Prostate gland (tissue), 2 donors: ENCODE measurements around the gene CATSPERZ. TPM values are rescaled to one million over a fixed set of nuclear protein-coding genes. Genes with fewer than 3 reads are reported as not detected.

Experiments used
- DNase-seq: peaks from one replicate; pipeline ENCODE4 v3.0.0-alpha.2; 2019; ENCODE audit warnings: low spot score
- H3K27ac ChIP-seq, 2 donors: fragments of 200-600 bp; sonication (generic); 2 replicates each; pipeline ENCODE4 v1.5.1; 2017 to 2019
- H3K27me3 ChIP-seq: fragments of 200-600 bp; sonication (generic); replicated peaks from 2 replicates; pipeline ENCODE4 v1.5.1; 2019; ENCODE audit not compliant: insufficient read depth
- H3K36me3 ChIP-seq, 2 donors: fragments of 200-600 bp; sonication (generic); 1 replicate in 1 of 2; 2 replicates in 1 of 2; pipeline versions ENCODE4 v1.5.1 to v1.8.1; 2017 to 2019
- H3K4me1 ChIP-seq: fragments of 200-600 bp; sonication (generic); replicated peaks from 2 replicates; pipeline ENCODE4 v1.5.1; 2019
- H3K4me3 ChIP-seq, 2 donors: fragments of 200-600 bp; sonication (generic); 2 replicates each; pipeline ENCODE4 v1.5.1; 2017 to 2019
- H3K9me3 ChIP-seq: fragments of 200-600 bp; sonication (generic); 2 replicates; pipeline ENCODE4 v1.5.1; 2017
- POLR2A ChIP-seq: fragments of 450-650 bp; IDR thresholded peaks from one replicate; pipeline ENCODE4 v1.6.1; 2016; ENCODE audit warnings: antibody characterized with exemption, mild to moderate bottlenecking
- POLR2AphosphoS5 ChIP-seq: sonication (generic); formaldehyde crosslinking; IDR thresholded peaks from one replicate; pipeline ENCODE4 v1.6.1; 2017; ENCODE audit warnings: antibody characterized with exemption
- WGBS: methylation state at CpG from one replicate; pipeline ENCODE4 v1.1.5; 2018; 5-methylcytosine and 5-hydroxymethylcytosine counted together
- intact Hi-C: fragments of 100-400 bp; cut with DNase I; formaldehyde crosslinking; loops from one replicate; pipeline ENCODE4 v1.14.2; 2022
- total RNA-seq, 2 donors: library from RNA; depleted of rRNA; stranded (reverse); fragments of >200 nt; gene quantifications; one replicate each; pipeline ENCODE4 v1.1.0, GENCODE V29; 2016
- TF ChIP-seq, protein P1 (sequence below), 4 experiments: fragments of 200-600 bp in 2 of 4; fragments of 450-650 bp in 2 of 4; sonication (generic) in 2 of 4; IDR thresholded peaks; 1 replicate in 3 of 4; 2 replicates in 1 of 4; pipeline ENCODE4 v1.5.1; 2016 to 2019; ENCODE audit warnings: antibody characterized with exemption in 4 of 4, mild to moderate bottlenecking in 2 of 4, moderate library complexity in 2 of 4

The CATSPERZ gene
- total RNA-seq, 2 donors from 2014 or later = 44.3 TPM; not detected in 1

DNA sequence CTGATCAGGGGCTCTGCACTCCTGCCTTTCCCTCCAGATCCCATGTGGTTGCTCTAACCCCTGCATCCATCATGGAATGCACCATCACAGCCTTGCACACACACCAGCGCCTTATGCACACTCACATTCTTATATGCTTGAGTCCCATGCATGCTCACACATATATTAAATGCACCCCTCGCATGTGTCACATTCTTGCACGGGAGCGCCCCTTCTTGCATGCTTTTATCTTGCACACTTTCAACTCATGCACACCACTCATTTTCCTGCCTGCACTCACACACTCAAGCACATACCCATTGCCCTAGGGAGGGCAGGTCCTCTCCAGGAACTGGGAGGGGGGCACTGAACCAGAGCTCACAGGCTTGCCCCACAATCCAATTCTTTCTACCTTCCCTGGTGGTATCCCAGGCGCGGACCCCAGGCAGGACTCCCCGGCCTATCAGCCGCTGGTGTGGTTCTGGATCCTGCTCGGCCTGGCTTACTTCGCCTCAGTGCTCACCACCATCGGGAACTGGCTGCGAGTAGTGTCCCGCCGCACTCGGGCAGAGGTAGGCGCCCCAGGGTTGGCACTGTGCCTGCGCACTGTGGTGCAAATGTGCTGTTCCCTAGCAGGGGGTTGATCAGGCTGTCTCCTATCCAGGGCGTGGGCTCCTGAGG lies 2.3 kb upstream of the CATSPERZ start:
- no peak for TF ChIP-seq POLR2AphosphoS5
- no peak for TF ChIP-seq POLR2A
- TF ChIP-seq, protein P1, sequence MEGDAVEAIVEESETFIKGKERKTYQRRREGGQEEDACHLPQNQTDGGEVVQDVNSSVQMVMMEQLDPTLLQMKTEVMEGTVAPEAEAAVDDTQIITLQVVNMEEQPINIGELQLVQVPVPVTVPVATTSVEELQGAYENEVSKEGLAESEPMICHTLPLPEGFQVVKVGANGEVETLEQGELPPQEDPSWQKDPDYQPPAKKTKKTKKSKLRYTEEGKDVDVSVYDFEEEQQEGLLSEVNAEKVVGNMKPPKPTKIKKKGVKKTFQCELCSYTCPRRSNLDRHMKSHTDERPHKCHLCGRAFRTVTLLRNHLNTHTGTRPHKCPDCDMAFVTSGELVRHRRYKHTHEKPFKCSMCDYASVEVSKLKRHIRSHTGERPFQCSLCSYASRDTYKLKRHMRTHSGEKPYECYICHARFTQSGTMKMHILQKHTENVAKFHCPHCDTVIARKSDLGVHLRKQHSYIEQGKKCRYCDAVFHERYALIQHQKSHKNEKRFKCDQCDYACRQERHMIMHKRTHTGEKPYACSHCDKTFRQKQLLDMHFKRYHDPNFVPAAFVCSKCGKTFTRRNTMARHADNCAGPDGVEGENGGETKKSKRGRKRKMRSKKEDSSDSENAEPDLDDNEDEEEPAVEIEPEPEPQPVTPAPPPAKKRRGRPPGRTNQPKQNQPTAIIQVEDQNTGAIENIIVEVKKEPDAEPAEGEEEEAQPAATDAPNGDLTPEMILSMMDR (IDR thresholded peaks at IDR 0.05) = no peak
- peaks cover 5% of the 10 kb centered on the region for H3K27me3 ChIP-seq
- intact Hi-C loops = no loop called here
- no peaks in the 10 kb centered on the region for H3K9me3 ChIP-seq
- no peak overlapping the region for H3K4me3 ChIP-seq
- H3K4me1 ChIP-seq = peaks cover 15% of the 10 kb centered on the region
- H3K36me3 ChIP-seq = no peaks in the 10 kb centered on the region
- WGBS = 63% methylated on average over 18 of the region's 18 CpGs
- H3K27ac ChIP-seq = no peak overlapping the region
- no peak for DNase-seq

DNA sequence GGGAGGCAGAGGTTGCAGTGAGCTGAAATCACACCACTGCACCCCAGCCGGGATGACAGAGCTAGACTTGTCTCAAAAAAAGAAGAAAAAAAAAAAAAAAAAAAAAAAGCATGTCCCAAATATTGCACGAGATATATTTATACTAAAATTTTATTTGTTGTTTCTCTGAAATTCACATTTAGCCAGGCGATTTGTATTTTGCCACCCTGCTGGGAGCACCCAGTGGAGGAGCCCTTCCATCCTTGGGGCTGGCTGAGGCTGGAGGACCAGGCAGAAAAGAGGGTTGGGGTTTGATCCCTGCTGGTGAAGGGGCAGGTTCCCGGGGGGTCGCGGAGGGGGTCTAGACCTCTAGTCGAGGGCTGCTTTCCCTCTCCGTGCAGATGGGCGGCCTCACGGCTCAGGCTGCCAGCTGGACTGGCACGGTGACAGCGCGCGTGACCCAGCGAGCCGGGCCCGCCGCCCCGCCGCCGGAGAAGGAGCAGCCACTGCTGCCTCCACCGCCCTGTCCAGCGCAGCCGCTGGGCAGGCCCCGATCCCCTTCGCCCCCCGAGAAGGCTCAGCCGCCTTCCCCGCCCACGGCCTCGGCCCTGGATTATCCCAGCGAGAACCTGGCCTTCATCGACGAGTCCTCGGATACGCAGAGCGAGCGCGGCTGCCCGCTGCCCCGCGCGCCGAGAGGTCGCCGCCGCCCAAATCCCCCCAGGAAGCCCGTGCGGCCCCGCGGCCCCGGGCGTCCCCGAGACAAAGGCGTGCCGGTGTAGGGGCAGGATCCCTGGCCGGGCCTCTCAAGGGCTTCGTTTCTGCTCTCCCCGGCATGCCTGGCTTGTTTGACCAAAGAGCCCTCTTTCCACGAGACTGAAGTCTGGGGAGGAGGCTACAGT lies 952 bp upstream of the CATSPERZ start:
- H3K27me3 ChIP-seq = peaks cover 5% of the 10 kb centered on the region
- H3K9me3 ChIP-seq = no peaks in the 10 kb centered on the region
- H3K36me3 ChIP-seq = no peaks in the 10 kb centered on the region
- TF ChIP-seq, protein P1 (IDR thresholded peaks at IDR 0.05) = peak in 1 of 4 experiments; percentile 12
- TF ChIP-seq POLR2AphosphoS5 = peak; percentile 10
- no peak for TF ChIP-seq POLR2A
- peaks cover 15% of the 10 kb centered on the region for H3K4me1 ChIP-seq
- WGBS = 5% methylated on average over 42 of the region's 60 CpGs
- no peak for DNase-seq
- no peak overlapping the region for H3K27ac ChIP-seq
- intact Hi-C loops = no loop called here
- H3K4me3 ChIP-seq = peak overlapping the region; percentile 12 to 27

DNA sequence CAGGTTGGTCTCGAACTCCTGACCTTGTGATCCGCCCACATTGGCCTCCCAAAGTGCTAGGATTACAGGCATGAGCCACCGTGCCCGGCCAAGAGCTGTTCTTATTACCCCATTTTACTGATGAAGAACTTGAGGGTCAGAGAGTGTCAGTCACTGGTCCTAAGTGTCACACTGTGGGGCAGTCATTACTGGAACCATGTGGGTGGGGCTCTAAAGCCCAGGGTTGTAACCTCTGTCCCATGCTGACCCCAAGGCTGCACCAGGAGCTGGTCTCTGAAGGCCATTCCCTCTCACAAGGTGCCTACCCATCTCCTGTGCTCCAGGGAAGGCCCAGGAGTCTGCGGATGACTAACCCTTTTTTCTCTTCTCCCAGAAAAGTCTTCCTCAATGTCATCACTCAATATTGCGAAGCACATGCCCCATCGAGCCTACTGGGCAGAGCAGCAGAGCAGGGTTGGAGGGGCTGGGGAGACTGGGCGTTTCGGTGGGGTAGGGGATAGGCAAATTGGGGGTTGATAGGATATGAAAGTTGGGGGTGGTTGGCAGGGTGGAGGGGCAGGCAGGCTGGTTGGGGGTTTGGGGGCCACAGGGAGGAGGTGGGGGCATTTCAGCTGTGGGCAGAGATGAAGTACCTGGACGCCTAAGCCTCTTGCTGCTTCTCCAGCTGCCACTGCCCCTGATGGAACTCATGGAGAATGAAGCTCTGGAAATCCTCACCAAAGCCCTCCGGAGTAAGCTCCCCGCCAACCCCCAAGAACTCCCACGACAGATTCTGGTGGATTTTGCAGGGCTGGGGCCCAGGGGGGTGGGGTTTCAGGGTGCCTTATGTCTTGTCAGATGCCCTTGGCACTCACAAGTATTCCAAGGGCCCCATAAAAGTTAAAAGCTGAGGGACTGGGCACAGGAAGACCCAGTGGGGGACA lies 3.2 kb downstream of the CATSPERZ start:
- WGBS = 79% methylated on average over 13 of the region's 13 CpGs
- H3K4me3 ChIP-seq = no peak overlapping the region
- intact Hi-C loops = loop anchor here (5.0 kb wide), 3 partner anchors 51 to 116 kb away; partner anchors contain the start of genes FERMT3, PLCB3 and STIP1
- peaks cover 5% of the 10 kb centered on the region for H3K27me3 ChIP-seq
- DNase-seq = no peak
- H3K36me3 ChIP-seq = no peaks in the 10 kb centered on the region
- H3K27ac ChIP-seq = peak overlapping the region in 1 of 2 donors; percentile 78
- TF ChIP-seq, protein P1 (IDR thresholded peaks at IDR 0.05) = no peak
- no peak for TF ChIP-seq POLR2A
- no peak for TF ChIP-seq POLR2AphosphoS5
- peaks cover 17% of the 10 kb centered on the region for H3K4me1 ChIP-seq
- H3K9me3 ChIP-seq = no peaks in the 10 kb centered on the region

DNA sequence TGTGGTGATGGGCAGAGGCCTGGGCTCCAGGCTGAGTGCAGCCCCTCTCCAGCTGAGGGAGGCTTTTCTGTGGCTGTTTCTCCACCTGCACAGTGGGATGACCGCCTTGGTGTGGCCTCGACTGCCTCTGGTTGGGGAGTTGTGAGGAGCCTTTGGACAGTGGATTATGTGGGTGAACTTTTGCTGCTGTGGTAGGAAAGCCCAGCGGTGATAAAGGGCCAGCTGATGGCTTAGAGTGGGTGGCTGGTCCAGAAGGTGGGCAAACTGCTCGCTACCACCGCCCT lies 3.8 kb downstream of the CATSPERZ start:
- WGBS = 58% methylated on average over 5 of the region's 5 CpGs
- Histone ChIP-seq H3K27me3 (peaks cover 5% of the 10 kb centered on the region), H3K4me1 (peaks cover 17% of the 10 kb centered on the region), H3K9me3 (no peaks in the 10 kb centered on the region), H3K36me3 (no peaks in the 10 kb centered on the region), H3K27ac (peak overlapping the region; percentile 78 to 88), H3K4me3 (peak overlapping the region in 1 of 2 donors; percentile 53)
- no peak for DNase-seq
- TF ChIP-seq POLR2A (no peak), POLR2AphosphoS5 (no peak)
- TF ChIP-seq, protein P1 (IDR thresholded peaks at IDR 0.05) = no peak
- intact Hi-C loops = loop anchor here (5.0 kb wide), 3 partner anchors 52 to 117 kb away; partner anchors contain the start of genes FERMT3, PLCB3 and STIP1
